ENCODE measurements around the gene MB21D2. TPM values are rescaled to one million over a fixed set of nuclear protein-coding genes. Genes with fewer than 3 reads are reported as not detected.
A peak's percentile ranks its signal among the peaks of the same experiment; 100 is the strongest.

MB21D2 gene
- total and polyA plus RNA-seq, 2 donors, result 4.1 to 22.6 TPM

DNA sequence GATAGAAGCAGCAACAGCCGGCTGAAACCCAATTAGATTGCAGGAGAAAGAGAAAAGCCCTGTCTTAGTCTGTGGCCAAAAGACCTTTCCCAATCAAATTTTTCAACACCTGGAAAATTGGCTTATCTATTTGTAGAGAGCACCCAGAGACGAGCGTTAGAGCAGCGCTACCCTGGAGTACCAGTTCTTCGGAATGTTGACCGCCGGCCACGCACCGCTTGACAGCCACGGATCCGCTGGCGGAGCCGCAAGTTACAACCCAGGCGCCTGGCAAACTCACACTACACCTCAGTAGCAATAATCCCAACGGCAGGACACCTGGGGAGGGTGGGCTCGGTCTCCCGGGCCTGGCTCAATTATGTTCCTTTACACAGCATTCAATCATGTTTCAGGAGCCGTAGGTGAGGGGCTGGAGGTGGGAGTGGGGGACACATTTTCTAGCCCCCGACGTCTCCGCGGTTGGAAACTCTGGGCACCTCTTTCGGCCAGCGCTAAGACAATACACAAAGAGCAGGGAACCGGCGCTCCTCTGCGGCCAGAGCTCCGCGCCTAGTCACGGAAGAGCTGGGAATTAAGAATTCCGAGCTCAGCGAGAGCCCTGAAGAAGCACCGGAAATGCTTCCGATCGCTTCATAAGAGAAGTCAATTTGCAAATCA, 1.2 kb downstream of the MB21D2 start:
- no peaks in the 10 kb centered on the region for H3K36me3 ChIP-seq (ENCODE audit: insufficient read depth)
- H3K4me1 ChIP-seq (ENCODE audit: insufficient read depth), result no peaks in the 10 kb centered on the region
- peak overlapping the region; percentile 67 for H3K4me3 ChIP-seq (ENCODE audit: low read depth, low read length)
- H3K27ac ChIP-seq (ENCODE audit: low read depth), result no peak overlapping the region
- DNase-seq (ENCODE audit: extremely low spot score), result no peak
- WGBS, result 2% methylated on average over 35 of the region's 35 CpGs

DNA sequence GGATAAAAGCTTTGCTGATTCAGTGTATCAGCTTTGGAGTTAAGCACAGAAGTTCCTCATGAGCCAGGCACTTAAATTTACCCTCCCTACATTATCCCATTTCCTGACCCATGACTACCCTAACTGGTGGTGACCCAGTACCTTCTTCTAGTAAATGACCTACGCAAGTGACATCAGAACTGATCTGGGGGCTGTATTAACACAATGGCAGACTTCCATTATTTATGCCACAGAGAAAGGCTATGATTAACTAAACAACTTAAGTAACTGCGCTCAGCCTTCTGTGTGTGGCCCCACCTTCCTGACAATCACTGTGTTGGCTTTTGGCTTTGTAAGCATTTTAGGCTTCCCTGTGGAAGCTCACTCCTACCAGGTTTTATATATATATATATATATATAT, 1.9 kb downstream of the MB21D2 start:
- Histone ChIP-seq H3K4me3 (ENCODE audit: low read depth, low read length) (no peak overlapping the region), H3K27ac (ENCODE audit: low read depth) (no peak overlapping the region), H3K4me1 (ENCODE audit: insufficient read depth) (no peaks in the 10 kb centered on the region), H3K36me3 (ENCODE audit: insufficient read depth) (no peaks in the 10 kb centered on the region)
- no peak for DNase-seq (ENCODE audit: extremely low spot score)
- WGBS, result 74% methylated on average over 2 of the region's 2 CpGs

DNA sequence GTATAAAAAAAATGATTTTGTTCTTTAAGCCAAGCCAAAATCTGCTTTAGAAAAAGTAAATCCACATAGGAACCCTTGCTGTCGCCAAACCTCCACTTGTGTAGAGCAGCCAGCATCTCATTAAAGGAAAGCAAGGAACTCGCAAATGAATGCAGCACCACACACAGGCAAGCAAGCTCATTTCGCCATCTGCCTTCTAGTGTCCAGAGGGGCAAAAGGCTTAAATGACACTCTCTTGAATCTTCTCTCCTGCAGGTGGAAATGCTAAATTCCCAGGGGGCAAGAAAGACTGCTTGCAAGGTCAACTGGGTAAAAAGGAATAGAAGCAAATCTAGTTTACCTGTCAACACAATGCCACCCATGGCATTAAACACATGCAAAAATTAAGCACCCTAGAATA, 2.4 kb downstream of the MB21D2 start:
- Histone ChIP-seq H3K36me3 (ENCODE audit: insufficient read depth) (no peaks in the 10 kb centered on the region), H3K27ac (ENCODE audit: low read depth) (no peak overlapping the region), H3K4me1 (ENCODE audit: insufficient read depth) (no peaks in the 10 kb centered on the region), H3K4me3 (ENCODE audit: low read depth, low read length) (no peak overlapping the region)
- no peak for DNase-seq (ENCODE audit: extremely low spot score)
- 65% methylated on average over 3 of the region's 3 CpGs for WGBS

DNA sequence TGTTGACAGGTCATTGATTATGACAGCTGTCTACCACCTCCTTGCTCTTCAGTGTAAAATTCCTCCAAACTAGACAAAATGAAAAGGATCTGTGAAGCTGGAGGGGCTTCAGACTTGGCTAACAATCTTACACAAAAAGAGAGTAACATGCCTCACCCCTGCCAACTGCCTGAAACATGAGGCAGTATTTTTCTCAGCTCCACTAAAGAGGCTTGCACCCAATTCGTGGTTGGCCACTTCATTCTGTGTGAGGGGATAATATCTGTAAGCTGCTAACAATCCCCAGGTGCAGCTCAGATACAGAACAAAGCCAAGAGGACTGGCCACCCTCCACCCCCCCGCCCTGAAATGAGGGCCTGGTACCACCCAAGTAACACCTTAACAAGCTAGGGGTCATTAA, 2.8 kb downstream of the MB21D2 start:
- 58% methylated on average over 2 of the region's 2 CpGs for WGBS
- no peaks in the 10 kb centered on the region for H3K4me1 ChIP-seq (ENCODE audit: insufficient read depth)
- DNase-seq (ENCODE audit: extremely low spot score), result no peak
- no peak overlapping the region for H3K27ac ChIP-seq (ENCODE audit: low read depth)
- H3K4me3 ChIP-seq (ENCODE audit: low read depth, low read length), result no peak overlapping the region
- no peaks in the 10 kb centered on the region for H3K36me3 ChIP-seq (ENCODE audit: insufficient read depth)

DNA sequence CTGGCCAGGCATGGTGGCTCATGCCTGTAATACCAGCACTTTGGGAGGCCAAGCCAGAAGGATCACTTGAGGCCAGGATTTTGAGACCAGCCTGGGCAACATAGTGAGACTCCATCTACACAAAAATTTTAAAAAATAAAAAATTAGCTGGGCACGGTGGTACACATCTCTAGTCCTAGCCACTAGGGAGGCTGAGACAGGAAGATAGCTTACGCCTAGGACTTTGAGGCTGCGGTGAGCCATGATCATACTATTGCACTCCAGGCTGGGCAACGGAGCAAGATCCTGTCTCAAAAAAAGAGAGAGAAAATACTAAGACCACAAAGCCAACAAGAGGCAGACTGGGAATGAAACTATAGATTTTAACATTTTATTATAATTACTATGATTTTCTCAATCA, 4.1 kb downstream of the MB21D2 start:
- H3K4me1 ChIP-seq (ENCODE audit: insufficient read depth), result no peaks in the 10 kb centered on the region
- no peak overlapping the region for H3K4me3 ChIP-seq (ENCODE audit: low read depth, low read length)
- no peak for DNase-seq (ENCODE audit: extremely low spot score)
- H3K36me3 ChIP-seq (ENCODE audit: insufficient read depth), result no peaks in the 10 kb centered on the region
- H3K27ac ChIP-seq (ENCODE audit: low read depth), result no peak overlapping the region
- 98% methylated on average over 4 of the region's 4 CpGs for WGBS

DNA sequence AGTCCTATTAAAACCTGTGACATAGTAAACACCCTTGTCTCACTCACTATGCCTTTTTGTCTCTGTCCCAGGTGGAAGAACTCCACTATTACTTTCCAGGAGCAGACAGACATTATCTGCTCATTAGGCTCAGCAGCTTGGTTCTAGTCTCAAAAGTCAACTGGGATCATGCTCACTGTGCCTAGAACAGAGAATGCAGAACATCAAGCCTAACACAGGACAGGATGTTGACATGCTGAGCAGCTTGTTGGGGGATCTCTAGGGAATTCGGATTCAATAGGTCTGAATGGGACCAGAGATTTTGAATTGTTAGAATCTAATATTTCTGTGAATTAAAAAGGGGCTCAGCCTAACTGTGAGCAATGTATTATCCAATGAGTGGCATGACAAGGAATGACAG, 6.4 kb downstream of the MB21D2 start:
- Histone ChIP-seq H3K27ac (ENCODE audit: low read depth) (no peak overlapping the region), H3K4me1 (ENCODE audit: insufficient read depth) (no peaks in the 10 kb centered on the region), H3K36me3 (ENCODE audit: insufficient read depth) (no peaks in the 10 kb centered on the region), H3K4me3 (ENCODE audit: low read depth, low read length) (no peak overlapping the region)
- WGBS, result 91% methylated on average over 1 of the region's 1 CpG
- no peak for DNase-seq (ENCODE audit: extremely low spot score)

DNA sequence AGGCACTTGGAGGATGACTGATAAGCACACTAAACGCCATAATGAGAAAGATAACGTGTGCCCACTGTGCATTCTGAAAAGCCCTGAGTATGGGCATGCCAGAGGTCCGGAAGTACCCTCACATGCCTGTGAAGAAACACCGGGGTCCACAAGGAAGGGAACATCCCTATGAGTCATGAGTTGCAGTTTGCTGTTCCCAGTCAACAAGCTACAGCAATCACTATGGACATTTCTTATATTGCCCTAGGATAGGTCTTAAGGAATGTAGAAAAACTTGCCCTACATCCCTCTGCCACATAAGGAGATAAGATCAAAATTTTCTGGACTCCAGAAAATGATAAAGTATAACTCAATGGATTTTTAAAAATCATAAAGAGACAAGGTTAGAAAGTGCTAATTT, 9.9 kb downstream of the MB21D2 start:
- Histone ChIP-seq H3K27ac (ENCODE audit: low read depth) (no peak overlapping the region), H3K36me3 (ENCODE audit: insufficient read depth) (no peaks in the 10 kb centered on the region), H3K4me3 (ENCODE audit: low read depth, low read length) (no peak overlapping the region), H3K4me1 (ENCODE audit: insufficient read depth) (no peaks in the 10 kb centered on the region)
- WGBS, result 64% methylated on average over 4 of the region's 4 CpGs
- DNase-seq (ENCODE audit: extremely low spot score), result no peak

DNA sequence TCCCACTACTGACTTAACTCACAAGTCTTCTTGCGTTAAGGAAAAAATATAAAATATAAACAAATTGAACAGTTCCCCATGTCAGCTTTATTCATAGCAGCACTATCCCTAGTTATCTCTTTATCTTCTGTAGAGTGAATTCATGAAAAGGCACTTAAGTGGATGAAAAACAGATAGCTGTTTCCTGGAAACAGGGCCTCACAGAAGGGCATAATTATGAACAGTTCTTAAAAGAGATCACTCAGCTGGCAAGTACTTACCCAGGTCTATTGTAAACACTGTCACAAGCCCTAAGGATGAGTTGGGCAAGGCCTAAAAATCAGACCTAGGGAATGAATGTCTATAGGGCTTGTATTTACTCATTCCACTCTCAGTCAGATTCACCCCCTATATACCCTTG, 10.7 kb downstream of the MB21D2 start:
- DNase-seq (ENCODE audit: extremely low spot score), result no peak
- WGBS, result 39% methylated on average over 1 of the region's 1 CpG
- Histone ChIP-seq H3K27ac (ENCODE audit: low read depth) (no peak overlapping the region), H3K4me3 (ENCODE audit: low read depth, low read length) (no peak overlapping the region), H3K36me3 (ENCODE audit: insufficient read depth) (no peaks in the 10 kb centered on the region), H3K4me1 (ENCODE audit: insufficient read depth) (no peaks in the 10 kb centered on the region)

DNA sequence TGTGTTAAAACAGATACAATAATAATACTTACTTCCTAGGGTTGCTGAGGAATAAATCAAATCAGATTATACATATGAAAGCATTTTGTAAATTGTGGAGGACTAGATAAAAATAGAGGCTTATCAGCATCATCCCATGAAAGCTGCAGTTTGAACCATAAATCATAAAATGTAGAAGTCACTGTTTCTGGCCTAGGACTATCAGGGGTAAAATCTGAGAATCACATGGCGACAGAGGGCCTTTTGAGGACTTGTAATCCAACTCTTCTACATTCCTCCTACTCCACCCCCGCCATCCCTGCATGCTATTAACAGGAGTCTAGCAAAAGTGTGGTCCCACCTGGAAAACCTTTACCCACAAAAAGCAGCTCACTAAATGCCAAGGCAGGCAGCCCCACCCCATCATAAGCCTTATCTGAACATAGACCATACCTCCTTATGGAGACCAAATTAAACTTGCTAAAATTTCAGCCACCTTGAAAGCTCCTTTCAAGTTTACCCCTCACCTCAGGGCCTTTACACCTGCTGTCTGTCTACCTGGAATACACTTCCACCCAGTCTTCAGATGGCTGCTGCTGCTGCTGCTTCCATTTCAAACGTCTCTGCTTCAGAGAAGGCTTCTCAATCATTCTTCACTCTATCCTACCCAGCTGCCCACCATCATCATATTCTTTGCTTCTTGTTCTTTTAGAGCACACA, 11.5 kb downstream of the MB21D2 start:
- H3K4me1 ChIP-seq (ENCODE audit: insufficient read depth), result no peaks in the 10 kb centered on the region
- DNase-seq (ENCODE audit: extremely low spot score), result no peak
- no peak overlapping the region for H3K27ac ChIP-seq (ENCODE audit: low read depth)
- H3K36me3 ChIP-seq (ENCODE audit: insufficient read depth), result no peaks in the 10 kb centered on the region
- H3K4me3 ChIP-seq (ENCODE audit: low read depth, low read length), result no peak overlapping the region
- WGBS, result 68% methylated on average over 3 of the region's 3 CpGs

DNA sequence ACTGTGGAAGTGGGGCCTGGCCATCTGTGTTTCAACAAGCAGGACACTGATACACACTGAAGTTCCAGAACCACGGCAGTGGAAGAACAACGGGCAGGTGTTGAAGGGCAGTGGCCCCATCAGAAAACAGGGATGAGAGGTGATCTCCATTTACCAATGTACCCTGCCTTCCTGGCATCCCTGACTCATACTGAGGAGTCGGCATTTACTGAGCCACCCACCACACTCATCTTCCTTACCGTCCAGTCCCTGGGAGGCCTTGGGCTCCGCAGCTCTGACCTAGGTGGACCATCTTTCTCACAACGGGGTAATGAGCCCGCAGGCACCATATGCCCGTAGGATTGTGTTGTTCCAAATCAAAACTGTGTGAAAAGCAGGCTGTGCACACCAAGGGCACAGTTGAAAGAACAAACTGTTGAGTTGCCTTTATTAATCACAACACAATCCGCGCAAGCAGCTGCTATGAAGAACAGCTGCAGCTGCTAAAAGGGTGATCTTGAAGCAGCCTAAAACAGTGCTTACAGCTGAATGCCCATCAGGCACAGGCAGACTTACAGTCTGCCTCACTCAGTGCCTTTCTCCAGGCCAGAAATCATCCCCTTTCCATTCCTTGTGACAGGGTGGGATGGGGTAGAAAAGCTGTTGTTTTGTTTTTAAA, 12.9 kb downstream of the MB21D2 start:
- DNase-seq (ENCODE audit: extremely low spot score), result no peak
- Histone ChIP-seq H3K4me3 (ENCODE audit: low read depth, low read length) (no peak overlapping the region), H3K27ac (ENCODE audit: low read depth) (no peak overlapping the region), H3K36me3 (ENCODE audit: insufficient read depth) (no peaks in the 10 kb centered on the region), H3K4me1 (ENCODE audit: insufficient read depth) (no peaks in the 10 kb centered on the region)
- WGBS, result 92% methylated on average over 10 of the region's 10 CpGs

DNA sequence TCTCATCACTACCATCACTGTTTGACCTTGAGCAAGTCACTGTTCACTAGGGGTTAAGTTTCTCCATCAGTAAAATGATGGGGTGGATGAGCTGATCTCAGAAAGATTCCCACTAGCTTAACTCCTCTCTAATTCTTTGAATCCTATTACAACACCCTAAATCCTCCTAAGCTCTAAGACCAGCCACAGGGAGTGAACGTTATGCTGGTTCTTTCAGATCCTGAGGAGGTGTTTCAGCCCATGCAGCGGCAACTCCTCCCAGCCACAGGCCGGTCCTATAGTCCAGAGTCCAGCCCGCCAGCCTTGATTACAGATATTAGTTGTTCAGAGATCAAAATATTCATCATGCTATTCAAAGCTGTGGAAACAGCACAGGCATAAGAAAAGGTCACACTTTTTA, 15.1 kb downstream of the MB21D2 start:
- Histone ChIP-seq H3K4me1 (ENCODE audit: insufficient read depth) (no peaks in the 10 kb centered on the region), H3K36me3 (ENCODE audit: insufficient read depth) (no peaks in the 10 kb centered on the region), H3K27ac (ENCODE audit: low read depth) (no peak overlapping the region), H3K4me3 (ENCODE audit: low read depth, low read length) (no peak overlapping the region)
- DNase-seq (ENCODE audit: extremely low spot score), result no peak
- 89% methylated on average over 4 of the region's 4 CpGs for WGBS

DNA sequence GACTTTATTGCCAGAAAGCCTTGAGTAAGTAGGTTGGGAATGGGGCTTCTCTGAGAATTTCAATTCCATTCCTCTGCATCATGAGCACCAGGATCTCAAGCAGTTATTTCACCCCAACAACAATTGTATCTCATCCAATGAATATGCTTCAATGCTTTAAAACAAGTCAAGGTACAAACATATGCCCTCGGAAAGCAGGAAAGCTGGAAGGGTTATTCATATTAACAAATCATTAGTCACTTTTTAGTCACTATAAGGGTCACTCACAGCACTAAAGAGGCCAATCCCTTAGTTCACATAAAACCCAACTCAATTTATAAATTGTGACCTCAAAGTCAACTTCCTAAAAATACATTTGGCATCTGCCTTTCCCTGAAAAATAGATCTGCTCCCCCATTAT, 16.2 kb downstream of the MB21D2 start:
- H3K4me3 ChIP-seq (ENCODE audit: low read depth, low read length), result no peak overlapping the region
- no peaks in the 10 kb centered on the region for H3K36me3 ChIP-seq (ENCODE audit: insufficient read depth)
- no peak for DNase-seq (ENCODE audit: extremely low spot score)
- no peaks in the 10 kb centered on the region for H3K4me1 ChIP-seq (ENCODE audit: insufficient read depth)
- WGBS, result 70% methylated on average over 1 of the region's 1 CpG
- H3K27ac ChIP-seq (ENCODE audit: low read depth), result no peak overlapping the region

DNA sequence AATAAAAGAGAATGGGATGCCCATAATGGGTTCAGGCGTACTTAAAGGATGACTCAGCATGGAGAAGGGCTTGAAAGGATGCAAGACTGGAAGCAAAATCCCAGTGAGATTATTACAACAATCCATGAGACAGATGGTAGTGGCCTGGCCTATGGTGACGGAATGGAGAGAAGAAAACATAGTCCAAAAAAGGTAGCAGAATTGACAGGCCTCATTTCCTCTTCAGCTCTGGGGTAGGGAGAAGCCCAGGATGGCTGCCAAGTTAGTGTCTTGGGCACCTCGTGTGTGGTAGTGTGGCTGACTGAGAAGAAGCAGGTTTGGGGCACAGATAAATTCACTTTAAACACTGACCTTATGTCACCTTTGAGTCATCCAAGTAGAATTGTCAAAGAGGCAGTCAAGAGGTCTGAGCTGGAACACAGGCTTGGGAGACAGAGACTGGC, 18.1 kb downstream of the MB21D2 start:
- no peak overlapping the region for H3K4me3 ChIP-seq (ENCODE audit: low read depth, low read length)
- DNase-seq (ENCODE audit: extremely low spot score), result no peak
- no peaks in the 10 kb centered on the region for H3K36me3 ChIP-seq (ENCODE audit: insufficient read depth)
- H3K27ac ChIP-seq (ENCODE audit: low read depth), result no peak overlapping the region
- WGBS, result 86% methylated on average over 3 of the region's 3 CpGs
- H3K4me1 ChIP-seq (ENCODE audit: insufficient read depth), result no peaks in the 10 kb centered on the region

DNA sequence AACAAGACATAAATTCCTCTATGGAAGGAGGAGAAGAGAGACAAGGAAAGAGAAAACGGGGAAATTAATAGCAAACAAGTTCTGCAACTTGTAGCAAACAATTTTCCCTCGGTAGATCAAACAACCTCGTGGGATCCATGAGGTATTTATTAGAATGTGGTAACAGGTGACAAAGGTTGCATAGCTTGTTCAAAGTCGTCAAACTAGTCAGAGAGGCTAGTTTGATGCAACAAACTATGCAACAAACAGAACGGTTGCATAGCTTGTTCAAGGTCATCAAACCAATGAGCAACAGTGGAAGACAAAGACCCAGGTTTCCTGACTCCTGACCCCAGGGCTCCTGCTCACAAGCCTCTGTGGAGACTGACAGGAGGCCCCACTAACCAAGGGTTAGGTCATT, 20.7 kb downstream of the MB21D2 start:
- Histone ChIP-seq H3K27ac (ENCODE audit: low read depth) (no peak overlapping the region), H3K36me3 (ENCODE audit: insufficient read depth) (no peaks in the 10 kb centered on the region), H3K4me1 (ENCODE audit: insufficient read depth) (no peaks in the 10 kb centered on the region), H3K4me3 (ENCODE audit: low read depth, low read length) (no peak overlapping the region)
- no peak for DNase-seq (ENCODE audit: extremely low spot score)
- 80% methylated on average over 5 of the region's 5 CpGs for WGBS

All from urinary bladder (tissue), 4 donors.